ENCODE results near the gene STX8. TPM values are rescaled to one million over a fixed set of nuclear protein-coding genes. Genes with fewer than 3 reads are reported as not detected.
A peak's percentile ranks its signal among the peaks of the same experiment; 100 is the strongest.

The STX8 gene
- total and polyA plus RNA-seq, 3 experiments from 2014 or later: 63.3 to 171 (median 64.8) TPM

GRCh38 chr17:9224485-9224884, 351.1 kb downstream of the STX8 start:
- Histone ChIP-seq H3K27me3 (ENCODE audit: insufficient read depth, low read length, poor library complexity, severe bottlenecking) (no peaks in the 10 kb centered on the region), H3K36me3 (ENCODE audit: insufficient read depth, low read length) (no peaks in the 10 kb centered on the region), H3K27ac (ENCODE audit: low read depth, low read length) (no peak overlapping the region), H3K9me3 (ENCODE audit: low read length) (no peaks in the 10 kb centered on the region), H3K4me1 (ENCODE audit: insufficient read depth, low read length) (peaks cover 8% of the 10 kb centered on the region), H3K4me3 (ENCODE audit: low read length) (no peak overlapping the region)
- Mint-ChIP-seq H3K4me3 (no peak overlapping the region), H3K36me3 (no peaks in the 10 kb centered on the region), H3K9me3 (no peaks in the 10 kb centered on the region), H3K4me1 (peaks cover 0 to 3% (median 0%) of the 10 kb centered on the region in 3 donors), H3K27ac (no peak overlapping the region), H3K27me3 (peaks cover 3 to 4% of the 10 kb centered on the region in 2 donors)
- CTCF ChIA-PET: no interaction called here
- DNase-seq: no peak
- POLR2A ChIA-PET: no interaction called here

- H3K27me3 ChIP-seq (ENCODE audit: insufficient read depth, low read length, poor library complexity, severe bottlenecking): no peaks in the 10 kb centered on the region
- H3K36me3 Mint-ChIP-seq: no peaks in the 10 kb centered on the region
- H3K9me3 ChIP-seq (ENCODE audit: low read length): no peaks in the 10 kb centered on the region
- ChIA-PET CTCF (no interaction called here), POLR2A (no interaction called here)
- H3K4me3 ChIP-seq (ENCODE audit: low read length): no peak overlapping the region
- H3K27ac Mint-ChIP-seq: no peak overlapping the region
- H3K4me1 Mint-ChIP-seq: peaks cover 0 to 3% (median 0%) of the 10 kb centered on the region in 3 donors
- no peak for DNase-seq
- no peaks in the 10 kb centered on the region for H3K9me3 Mint-ChIP-seq
- peaks cover 3 to 5% of the 10 kb centered on the region in 2 donors for H3K27me3 Mint-ChIP-seq
- no peak overlapping the region for H3K27ac ChIP-seq (ENCODE audit: low read depth, low read length)
- peaks cover 8% of the 10 kb centered on the region for H3K4me1 ChIP-seq (ENCODE audit: insufficient read depth, low read length)
- H3K4me3 Mint-ChIP-seq: peak overlapping the region in 1 of 7 donors; percentile 32
- H3K36me3 ChIP-seq (ENCODE audit: insufficient read depth, low read length): no peaks in the 10 kb centered on the region
Observed at GRCh38 chr17:9223531-9223930, 352.1 kb downstream of the STX8 start.

GRCh38 chr17:9221922-9222180, 353.8 kb downstream of the STX8 start:
- ChIA-PET CTCF (no interaction called here), POLR2A (no interaction called here)
- peaks cover 0 to 5% (median 4%) of the 10 kb centered on the region in 5 donors for H3K9me3 Mint-ChIP-seq
- no peak for DNase-seq
- H3K4me3 ChIP-seq (ENCODE audit: low read length): no peak overlapping the region
- H3K4me3 Mint-ChIP-seq: no peak overlapping the region
- peaks cover 0 to 3% (median 0%) of the 10 kb centered on the region in 3 donors for H3K4me1 Mint-ChIP-seq
- H3K36me3 Mint-ChIP-seq: peaks cover 0 to 4% (median 2%) of the 10 kb centered on the region in 3 donors
- peaks cover 6% of the 10 kb centered on the region for H3K4me1 ChIP-seq (ENCODE audit: insufficient read depth, low read length)
- no peaks in the 10 kb centered on the region for H3K27me3 ChIP-seq (ENCODE audit: insufficient read depth, low read length, poor library complexity, severe bottlenecking)
- no peaks in the 10 kb centered on the region for H3K36me3 ChIP-seq (ENCODE audit: insufficient read depth, low read length)
- peaks cover 3 to 5% of the 10 kb centered on the region in 2 donors for H3K27me3 Mint-ChIP-seq
- H3K27ac ChIP-seq (ENCODE audit: low read depth, low read length): no peak overlapping the region
- peak overlapping the region in 1 of 8 donors; percentile 9 for H3K27ac Mint-ChIP-seq
- no peaks in the 10 kb centered on the region for H3K9me3 ChIP-seq (ENCODE audit: low read length)

GRCh38 chr17:9221147-9221921, 354.3 kb downstream of the STX8 start:
- Histone ChIP-seq H3K9me3 (ENCODE audit: low read length) (no peaks in the 10 kb centered on the region), H3K4me3 (ENCODE audit: low read length) (no peak overlapping the region), H3K27ac (ENCODE audit: low read depth, low read length) (no peak overlapping the region), H3K4me1 (ENCODE audit: insufficient read depth, low read length) (peaks cover under 1% of the 10 kb centered on the region), H3K27me3 (ENCODE audit: insufficient read depth, low read length, poor library complexity, severe bottlenecking) (no peaks in the 10 kb centered on the region), H3K36me3 (ENCODE audit: insufficient read depth, low read length) (no peaks in the 10 kb centered on the region)
- CTCF ChIA-PET: no interaction called here
- H3K4me1 Mint-ChIP-seq: peaks cover 0 to under 1% (median 0%) of the 10 kb centered on the region in 3 donors
- POLR2A ChIA-PET: no interaction called here
- peaks cover 0 to 6% (median 2%) of the 10 kb centered on the region in 3 donors for H3K36me3 Mint-ChIP-seq
- peaks cover 2 to 9% (median 7%) of the 10 kb centered on the region in 5 donors for H3K9me3 Mint-ChIP-seq
- H3K27me3 Mint-ChIP-seq: peaks cover 3 to 5% of the 10 kb centered on the region in 2 donors
- peak overlapping the region in 1 of 8 donors; percentile 38 for H3K27ac Mint-ChIP-seq
- no peak for DNase-seq
- H3K4me3 Mint-ChIP-seq: no peak overlapping the region

DNA sequence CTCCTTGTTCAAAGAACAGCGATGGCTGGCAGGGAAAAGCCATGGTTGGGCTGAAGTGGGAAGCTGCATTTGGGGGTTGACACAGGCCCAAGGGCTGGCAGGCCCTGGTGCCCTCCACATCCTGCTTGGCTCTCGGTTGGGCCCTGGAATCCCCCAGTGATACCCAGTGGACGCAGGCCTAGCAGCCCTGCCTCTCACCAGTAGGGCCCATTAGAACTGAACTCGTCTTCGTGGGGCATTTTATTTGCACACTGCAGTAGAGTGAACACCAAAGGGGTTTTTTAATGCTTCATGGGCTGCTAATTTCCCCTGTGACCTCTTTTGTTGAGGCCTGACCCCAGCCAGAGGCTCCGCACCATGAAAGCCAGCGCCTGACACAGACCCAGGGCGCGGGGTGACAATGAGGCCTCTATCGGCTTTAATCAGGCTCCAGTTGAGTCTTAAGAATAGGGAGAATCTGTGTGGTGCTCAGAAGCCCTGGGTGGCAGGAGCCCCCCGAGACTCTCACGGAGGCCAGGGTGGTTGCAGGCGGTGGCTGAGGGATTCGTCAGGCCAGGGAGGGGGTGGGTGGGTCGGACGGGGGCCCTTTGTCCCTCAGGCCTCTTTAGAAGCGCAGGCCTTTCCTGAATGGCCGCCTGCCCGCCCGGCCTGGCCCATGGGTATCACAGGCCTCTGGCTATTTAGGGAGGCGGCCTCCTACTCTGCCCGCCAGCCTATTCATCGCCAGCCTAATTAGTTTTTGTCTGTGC, 355.0 kb downstream of the STX8 start:
- no peak overlapping the region for H3K4me3 ChIP-seq (ENCODE audit: low read length)
- H3K27me3 ChIP-seq (ENCODE audit: insufficient read depth, low read length, poor library complexity, severe bottlenecking): no peaks in the 10 kb centered on the region
- Mint-ChIP-seq H3K4me3 (no peak overlapping the region), H3K36me3 (peaks cover 0 to 14% (median 2%) of the 10 kb centered on the region in 3 donors), H3K27me3 (peaks cover 4 to 5% of the 10 kb centered on the region in 2 donors), H3K27ac (peak overlapping the region in 1 of 8 donors; percentile 57), H3K9me3 (peaks cover 10 to 17% (median 15%) of the 10 kb centered on the region in 5 donors), H3K4me1 (no peaks in the 10 kb centered on the region)
- H3K27ac ChIP-seq (ENCODE audit: low read depth, low read length): no peak overlapping the region
- ChIA-PET CTCF (no interaction called here), POLR2A (no interaction called here)
- H3K36me3 ChIP-seq (ENCODE audit: insufficient read depth, low read length): no peaks in the 10 kb centered on the region
- no peaks in the 10 kb centered on the region for H3K4me1 ChIP-seq (ENCODE audit: insufficient read depth, low read length)
- DNase-seq: no peak
- no peaks in the 10 kb centered on the region for H3K9me3 ChIP-seq (ENCODE audit: low read length)

GRCh38 chr17:9219631-9220397, 355.8 kb downstream of the STX8 start:
- Histone ChIP-seq H3K4me3 (ENCODE audit: low read length) (no peak overlapping the region), H3K9me3 (ENCODE audit: low read length) (peaks cover 3% of the 10 kb centered on the region), H3K36me3 (ENCODE audit: insufficient read depth, low read length) (no peaks in the 10 kb centered on the region), H3K4me1 (ENCODE audit: insufficient read depth, low read length) (no peaks in the 10 kb centered on the region), H3K27ac (ENCODE audit: low read depth, low read length) (no peak overlapping the region), H3K27me3 (ENCODE audit: insufficient read depth, low read length, poor library complexity, severe bottlenecking) (no peaks in the 10 kb centered on the region)
- Mint-ChIP-seq H3K4me3 (no peak overlapping the region), H3K9me3 (peaks cover 14 to 22% (median 20%) of the 10 kb centered on the region in 5 donors), H3K4me1 (no peaks in the 10 kb centered on the region), H3K36me3 (peaks cover 0 to 19% (median 2%) of the 10 kb centered on the region in 3 donors), H3K27ac (no peak overlapping the region), H3K27me3 (peaks cover 4 to 5% of the 10 kb centered on the region in 2 donors)
- ChIA-PET POLR2A (no interaction called here), CTCF (no interaction called here)
- DNase-seq: no peak

- H3K27ac ChIP-seq (ENCODE audit: low read depth, low read length): no peak overlapping the region
- H3K36me3 ChIP-seq (ENCODE audit: insufficient read depth, low read length): no peaks in the 10 kb centered on the region
- ChIA-PET POLR2A (no interaction called here), CTCF (no interaction called here)
- no peak overlapping the region for H3K4me3 ChIP-seq (ENCODE audit: low read length)
- Mint-ChIP-seq H3K4me3 (no peak overlapping the region), H3K4me1 (no peaks in the 10 kb centered on the region), H3K27ac (no peak overlapping the region), H3K27me3 (peaks cover 4 to 5% of the 10 kb centered on the region in 2 donors), H3K9me3 (peaks cover 15 to 26% (median 22%) of the 10 kb centered on the region in 5 donors), H3K36me3 (peaks cover 0 to 19% (median 2%) of the 10 kb centered on the region in 3 donors)
- H3K9me3 ChIP-seq (ENCODE audit: low read length): peaks cover 3% of the 10 kb centered on the region
- no peaks in the 10 kb centered on the region for H3K4me1 ChIP-seq (ENCODE audit: insufficient read depth, low read length)
- DNase-seq: no peak
- H3K27me3 ChIP-seq (ENCODE audit: insufficient read depth, low read length, poor library complexity, severe bottlenecking): no peaks in the 10 kb centered on the region
Observed at GRCh38 chr17:9218911-9219310, 356.7 kb downstream of the STX8 start.
